HepG2 (cell line): ENCODE results near the gene NMRAL1. TPM values are rescaled to one million over a fixed set of nuclear protein-coding genes. Genes with fewer than 3 reads are reported as not detected.

ENCODE experiments used
- CHCHD3 ChIP-seq: sonication (generic); formaldehyde crosslinking; IDR thresholded peaks from 2 replicates; pipeline ENCODE4 v1.8.0; 2022; ENCODE audit warnings: mild to moderate bottlenecking, missing genetic modification reagents, moderate library complexity
- FOXO1 ChIP-seq: sonication (generic); formaldehyde crosslinking; IDR thresholded peaks from 2 replicates; pipeline ENCODE4 v1.4.0; 2020; ENCODE audit warnings: missing genetic modification reagents
- HNRNPL ChIP-seq: fragments of 200-400 bp; formaldehyde crosslinking; IDR thresholded peaks from 2 replicates; pipeline ENCODE4 v1.6.1; 2017; ENCODE audit warnings: mild to moderate bottlenecking, low read depth, low read length
- HOXA3 ChIP-seq: sonication (generic); formaldehyde crosslinking; IDR thresholded peaks from 2 replicates; pipeline ENCODE4 v1.5.0; 2020; ENCODE audit warnings: missing genetic modification reagents
- NR2F6 ChIP-seq, 2 experiments: IDR thresholded peaks; 2 replicates each; pipeline ENCODE4 v1.6.1; 2016; ENCODE audit warnings: antibody characterized with exemption in 1 of 2, mild to moderate bottlenecking in 1 of 2
- POLR2A ChIP-seq, 2 experiments: IDR thresholded peaks; 2 replicates each; pipeline ENCODE4 v1.6.1; 2011; ENCODE audit warnings: low read depth in 2 of 2, low read length in 2 of 2, mild to moderate bottlenecking in 1 of 2, moderate library complexity in 1 of 2; ENCODE audit not compliant: insufficient read depth in 1 of 2
- SMC3 ChIP-seq: IDR thresholded peaks from 2 replicates; pipeline ENCODE4 v1.6.1; 2011; ENCODE audit warnings: low read length, improper control_type of control experiment
- SOX5 ChIP-seq: IDR thresholded peaks from 2 replicates; pipeline ENCODE4 v1.6.1; 2016; ENCODE audit warnings: borderline replicate concordance
- STAG1 ChIP-seq: sonication (generic); formaldehyde crosslinking; IDR thresholded peaks from 2 replicates; pipeline ENCODE4 v1.4.0; 2020; ENCODE audit warnings: missing genetic modification reagents
- TBP ChIP-seq: sonication (generic); formaldehyde crosslinking; IDR thresholded peaks from 2 replicates; pipeline ENCODE4 v1.5.0; 2020; ENCODE audit warnings: missing genetic modification reagents
- XRCC5 ChIP-seq: fragments of 200-400 bp; formaldehyde crosslinking; optimal IDR thresholded peaks from 2 replicates; pipeline ENCODE3; 2017; ENCODE audit warnings: mild to moderate bottlenecking, low read length
- ZFP62 ChIP-seq: sonication (generic); formaldehyde crosslinking; IDR thresholded peaks from 2 replicates; pipeline ENCODE4 v1.4.0; 2020; ENCODE audit warnings: missing genetic modification reagents
- ZKSCAN8 ChIP-seq: IDR thresholded peaks from 2 replicates; pipeline ENCODE4 v1.6.1; 2016; ENCODE audit warnings: borderline replicate concordance, missing genetic modification reagents, missing compliant biosample characterization
- polyA plus RNA-seq, 8 experiments: library from polyadenylated mRNA; depleted of rRNA in 3 of 8; stranded (reverse) in 7 of 8; unstranded in 1 of 8; fragments of >200 nt; fragmentation: Illumina TruSeq in 4 of 8; extraction: Trizol in 4 of 8; gene quantifications; 2 replicates each; pipeline versions ENCODE4 v1.2.1 to v1.2.3, GENCODE V29; 2011 to 2016; ENCODE audit warnings: low read depth in 4 of 8, missing spikeins in 1 of 8, mixed read lengths in 1 of 8; ENCODE audit not compliant: insufficient read depth in 1 of 8
- total RNA-seq, 5 experiments: library from RNA; depleted of rRNA; stranded (reverse); fragments of >200 nt; fragmentation: Illumina TruSeq; extraction: Trizol; gene quantifications; 2 replicates each; pipeline ENCODE4 v1.2.3, GENCODE V29; 2016; ENCODE audit warnings: low read depth in 1 of 5
- TF ChIP-seq, protein P1 (sequence below): sonication (generic); formaldehyde crosslinking; IDR thresholded peaks from 2 replicates; pipeline ENCODE4 v1.5.0; 2020; ENCODE audit warnings: mild to moderate bottlenecking, missing genetic modification reagents, borderline replicate concordance
- TF ChIP-seq, protein P2 (sequence below): sonication (generic); formaldehyde crosslinking; IDR thresholded peaks from 2 replicates; pipeline ENCODE4 v1.5.1; 2020; ENCODE audit warnings: mild to moderate bottlenecking, missing genetic modification reagents, moderate library complexity
- TF ChIP-seq, protein P3 (sequence below): sonication (generic); formaldehyde crosslinking; IDR thresholded peaks from 2 replicates; pipeline ENCODE4 v1.9.0; 2021; ENCODE audit warnings: missing genetic modification reagents, mild to moderate bottlenecking, borderline replicate concordance

The NMRAL1 gene
- total and polyA plus RNA-seq, 2 of the 13 experiments (the other 11 are each of a cell fraction or from before 2014, with no cell fraction given): 30.8 to 33.1 TPM

DNA sequence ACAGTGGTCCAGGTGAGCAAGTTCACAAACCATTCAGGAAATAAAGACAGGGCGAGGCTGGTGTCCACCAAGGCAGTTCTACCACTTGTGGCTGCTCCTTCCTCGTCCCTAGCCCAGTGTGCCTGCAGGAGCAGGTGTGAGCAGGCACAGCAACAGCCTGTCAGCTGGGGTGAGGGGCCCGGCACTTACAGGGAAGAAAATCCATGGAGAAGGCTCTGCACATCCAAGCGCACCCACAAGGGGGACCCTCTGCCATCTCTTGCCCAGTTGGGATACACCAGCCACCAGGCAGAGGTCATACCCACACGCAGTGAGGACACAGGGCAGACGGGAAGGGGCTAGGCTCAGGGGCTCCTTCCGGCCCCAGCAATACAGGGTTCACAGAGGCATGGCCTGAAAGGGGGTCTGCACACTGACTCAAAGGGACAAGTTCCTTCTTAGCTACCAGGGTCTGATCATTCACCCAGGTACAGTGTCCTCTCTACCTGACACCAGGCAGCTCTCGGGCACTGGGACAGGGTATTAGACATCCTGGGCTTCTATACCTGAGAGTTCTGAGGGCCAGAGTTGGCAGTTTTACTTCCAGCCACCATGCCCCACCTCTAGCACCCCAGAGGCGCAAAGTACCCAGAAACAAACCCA lies 37.1 kb upstream of the NMRAL1 start (continued):
- TF ChIP-seq, protein P1, sequence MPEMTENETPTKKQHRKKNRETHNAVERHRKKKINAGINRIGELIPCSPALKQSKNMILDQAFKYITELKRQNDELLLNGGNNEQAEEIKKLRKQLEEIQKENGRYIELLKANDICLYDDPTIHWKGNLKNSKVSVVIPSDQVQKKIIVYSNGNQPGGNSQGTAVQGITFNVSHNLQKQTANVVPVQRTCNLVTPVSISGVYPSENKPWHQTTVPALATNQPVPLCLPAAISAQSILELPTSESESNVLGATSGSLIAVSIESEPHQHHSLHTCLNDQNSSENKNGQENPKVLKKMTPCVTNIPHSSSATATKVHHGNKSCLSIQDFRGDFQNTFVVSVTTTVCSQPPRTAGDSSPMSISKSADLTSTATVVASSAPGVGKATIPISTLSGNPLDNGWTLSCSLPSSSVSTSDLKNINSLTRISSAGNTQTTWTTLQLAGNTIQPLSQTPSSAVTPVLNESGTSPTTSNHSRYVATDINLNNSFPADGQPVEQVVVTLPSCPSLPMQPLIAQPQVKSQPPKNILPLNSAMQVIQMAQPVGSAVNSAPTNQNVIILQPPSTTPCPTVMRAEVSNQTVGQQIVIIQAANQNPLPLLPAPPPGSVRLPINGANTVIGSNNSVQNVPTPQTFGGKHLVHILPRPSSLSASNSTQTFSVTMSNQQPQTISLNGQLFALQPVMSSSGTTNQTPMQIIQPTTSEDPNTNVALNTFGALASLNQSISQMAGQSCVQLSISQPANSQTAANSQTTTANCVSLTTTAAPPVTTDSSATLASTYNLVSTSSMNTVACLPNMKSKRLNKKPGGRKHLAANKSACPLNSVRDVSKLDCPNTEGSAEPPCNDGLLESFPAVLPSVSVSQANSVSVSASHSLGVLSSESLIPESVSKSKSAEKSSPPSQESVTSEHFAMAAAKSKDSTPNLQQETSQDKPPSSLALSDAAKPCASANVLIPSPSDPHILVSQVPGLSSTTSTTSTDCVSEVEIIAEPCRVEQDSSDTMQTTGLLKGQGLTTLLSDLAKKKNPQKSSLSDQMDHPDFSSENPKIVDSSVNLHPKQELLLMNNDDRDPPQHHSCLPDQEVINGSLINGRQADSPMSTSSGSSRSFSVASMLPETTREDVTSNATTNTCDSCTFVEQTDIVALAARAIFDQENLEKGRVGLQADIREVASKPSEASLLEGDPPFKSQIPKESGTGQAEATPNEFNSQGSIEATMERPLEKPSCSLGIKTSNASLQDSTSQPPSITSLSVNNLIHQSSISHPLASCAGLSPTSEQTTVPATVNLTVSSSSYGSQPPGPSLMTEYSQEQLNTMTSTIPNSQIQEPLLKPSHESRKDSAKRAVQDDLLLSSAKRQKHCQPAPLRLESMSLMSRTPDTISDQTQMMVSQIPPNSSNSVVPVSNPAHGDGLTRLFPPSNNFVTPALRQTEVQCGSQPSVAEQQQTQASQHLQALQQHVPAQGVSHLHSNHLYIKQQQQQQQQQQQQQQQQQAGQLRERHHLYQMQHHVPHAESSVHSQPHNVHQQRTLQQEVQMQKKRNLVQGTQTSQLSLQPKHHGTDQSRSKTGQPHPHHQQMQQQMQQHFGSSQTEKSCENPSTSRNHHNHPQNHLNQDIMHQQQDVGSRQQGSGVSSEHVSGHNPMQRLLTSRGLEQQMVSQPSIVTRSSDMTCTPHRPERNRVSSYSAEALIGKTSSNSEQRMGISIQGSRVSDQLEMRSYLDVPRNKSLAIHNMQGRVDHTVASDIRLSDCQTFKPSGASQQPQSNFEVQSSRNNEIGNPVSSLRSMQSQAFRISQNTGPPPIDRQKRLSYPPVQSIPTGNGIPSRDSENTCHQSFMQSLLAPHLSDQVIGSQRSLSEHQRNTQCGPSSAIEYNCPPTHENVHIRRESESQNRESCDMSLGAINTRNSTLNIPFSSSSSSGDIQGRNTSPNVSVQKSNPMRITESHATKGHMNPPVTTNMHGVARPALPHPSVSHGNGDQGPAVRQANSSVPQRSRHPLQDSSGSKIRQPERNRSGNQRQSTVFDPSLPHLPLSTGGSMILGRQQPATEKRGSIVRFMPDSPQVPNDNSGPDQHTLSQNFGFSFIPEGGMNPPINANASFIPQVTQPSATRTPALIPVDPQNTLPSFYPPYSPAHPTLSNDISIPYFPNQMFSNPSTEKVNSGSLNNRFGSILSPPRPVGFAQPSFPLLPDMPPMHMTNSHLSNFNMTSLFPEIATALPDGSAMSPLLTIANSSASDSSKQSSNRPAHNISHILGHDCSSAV (CRISPR knock-in tag): no peak
- TF ChIP-seq HOXA3 (CRISPR knock-in tag) (0 out of 2 replicates have a peak, but pooled peaks have one; percentile 12), CHCHD3 (CRISPR knock-in tag) (no peak), ZKSCAN8 (no peak), STAG1 (CRISPR knock-in tag) (peak; percentile 71), FOXO1 (CRISPR knock-in tag) (peak; percentile 38; the same call in 1 of the 2 replicates), SMC3 (peak; percentile 63), HNRNPL (peak; percentile 76), POLR2A (IDR thresholded peaks at IDR 0.05; ENCODE audit: insufficient read depth in 1 of 2, low read depth in 2 of 2, low read length in 2 of 2) (0 out of 4 replicates have a peak, but pooled peaks of 1 of the 2 experiments have one; percentile 18), XRCC5 (peak; percentile 60), SOX5 (CRISPR knock-in tag) (no peak), TBP (CRISPR knock-in tag) (no peak), NR2F6 (IDR thresholded peaks at IDR 0.05) (no peak), NR2F6 (CRISPR knock-in tag; IDR thresholded peaks at IDR 0.05) (0 out of 2 replicates have a peak, but pooled peaks have one; percentile 22), ZFP62 (CRISPR knock-in tag) (no peak)
- TF ChIP-seq, protein P2, sequence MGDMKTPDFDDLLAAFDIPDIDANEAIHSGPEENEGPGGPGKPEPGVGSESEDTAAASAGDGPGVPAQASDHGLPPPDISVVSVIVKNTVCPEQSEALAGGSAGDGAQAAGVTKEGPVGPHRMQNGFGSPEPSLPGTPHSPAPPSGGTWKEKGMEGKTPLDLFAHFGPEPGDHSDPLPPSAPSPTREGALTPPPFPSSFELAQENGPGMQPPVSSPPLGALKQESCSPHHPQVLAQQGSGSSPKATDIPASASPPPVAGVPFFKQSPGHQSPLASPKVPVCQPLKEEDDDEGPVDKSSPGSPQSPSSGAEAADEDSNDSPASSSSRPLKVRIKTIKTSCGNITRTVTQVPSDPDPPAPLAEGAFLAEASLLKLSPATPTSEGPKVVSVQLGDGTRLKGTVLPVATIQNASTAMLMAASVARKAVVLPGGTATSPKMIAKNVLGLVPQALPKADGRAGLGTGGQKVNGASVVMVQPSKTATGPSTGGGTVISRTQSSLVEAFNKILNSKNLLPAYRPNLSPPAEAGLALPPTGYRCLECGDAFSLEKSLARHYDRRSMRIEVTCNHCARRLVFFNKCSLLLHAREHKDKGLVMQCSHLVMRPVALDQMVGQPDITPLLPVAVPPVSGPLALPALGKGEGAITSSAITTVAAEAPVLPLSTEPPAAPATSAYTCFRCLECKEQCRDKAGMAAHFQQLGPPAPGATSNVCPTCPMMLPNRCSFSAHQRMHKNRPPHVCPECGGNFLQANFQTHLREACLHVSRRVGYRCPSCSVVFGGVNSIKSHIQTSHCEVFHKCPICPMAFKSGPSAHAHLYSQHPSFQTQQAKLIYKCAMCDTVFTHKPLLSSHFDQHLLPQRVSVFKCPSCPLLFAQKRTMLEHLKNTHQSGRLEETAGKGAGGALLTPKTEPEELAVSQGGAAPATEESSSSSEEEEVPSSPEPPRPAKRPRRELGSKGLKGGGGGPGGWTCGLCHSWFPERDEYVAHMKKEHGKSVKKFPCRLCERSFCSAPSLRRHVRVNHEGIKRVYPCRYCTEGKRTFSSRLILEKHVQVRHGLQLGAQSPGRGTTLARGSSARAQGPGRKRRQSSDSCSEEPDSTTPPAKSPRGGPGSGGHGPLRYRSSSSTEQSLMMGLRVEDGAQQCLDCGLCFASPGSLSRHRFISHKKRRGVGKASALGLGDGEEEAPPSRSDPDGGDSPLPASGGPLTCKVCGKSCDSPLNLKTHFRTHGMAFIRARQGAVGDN (CRISPR knock-in tag): peak; percentile 29; the same call in 1 of the 2 replicates
- TF ChIP-seq, protein P3, sequence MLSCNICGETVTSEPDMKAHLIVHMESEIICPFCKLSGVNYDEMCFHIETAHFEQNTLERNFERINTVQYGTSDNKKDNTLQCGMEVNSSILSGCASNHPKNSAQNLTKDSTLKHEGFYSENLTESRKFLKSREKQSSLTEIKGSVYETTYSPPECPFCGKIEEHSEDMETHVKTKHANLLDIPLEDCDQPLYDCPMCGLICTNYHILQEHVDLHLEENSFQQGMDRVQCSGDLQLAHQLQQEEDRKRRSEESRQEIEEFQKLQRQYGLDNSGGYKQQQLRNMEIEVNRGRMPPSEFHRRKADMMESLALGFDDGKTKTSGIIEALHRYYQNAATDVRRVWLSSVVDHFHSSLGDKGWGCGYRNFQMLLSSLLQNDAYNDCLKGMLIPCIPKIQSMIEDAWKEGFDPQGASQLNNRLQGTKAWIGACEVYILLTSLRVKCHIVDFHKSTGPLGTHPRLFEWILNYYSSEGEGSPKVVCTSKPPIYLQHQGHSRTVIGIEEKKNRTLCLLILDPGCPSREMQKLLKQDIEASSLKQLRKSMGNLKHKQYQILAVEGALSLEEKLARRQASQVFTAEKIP (CRISPR knock-in tag): no peak
